ENCODE measurements around the gene EFNA4.

Gene EFNA4

DNA sequence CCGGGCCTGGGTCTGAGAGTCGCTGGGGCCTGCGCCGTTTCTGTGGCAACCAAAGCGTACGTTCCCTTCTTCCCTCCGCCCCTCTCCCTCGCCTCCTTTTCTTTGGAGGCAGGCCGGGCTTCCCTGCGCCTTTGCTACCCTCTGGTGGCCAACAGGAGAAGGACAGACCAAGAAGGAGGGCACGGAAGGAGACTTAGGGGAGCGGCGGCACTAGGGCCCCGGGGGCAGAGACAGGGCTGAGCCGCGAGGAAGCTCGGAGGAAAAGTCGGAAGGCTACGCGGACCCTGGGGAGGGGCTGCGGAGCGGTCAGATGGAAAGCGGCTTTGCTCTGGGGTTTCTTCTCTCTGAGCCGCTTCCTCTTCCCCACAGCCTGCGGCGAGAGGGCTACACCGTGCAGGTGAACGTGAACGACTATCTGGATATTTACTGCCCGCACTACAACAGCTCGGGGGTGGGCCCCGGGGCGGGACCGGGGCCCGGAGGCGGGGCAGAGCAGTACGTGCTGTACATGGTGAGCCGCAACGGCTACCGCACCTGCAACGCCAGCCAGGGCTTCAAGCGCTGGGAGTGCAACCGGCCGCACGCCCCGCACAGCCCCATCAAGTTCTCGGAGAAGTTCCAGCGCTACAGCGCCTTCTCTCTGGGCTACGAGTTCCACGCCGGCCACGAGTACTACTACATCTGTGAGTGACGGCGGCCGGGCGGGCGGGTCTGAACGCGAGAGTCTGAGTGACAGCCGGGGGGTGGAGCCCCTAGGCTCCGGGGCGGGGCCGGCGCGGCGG, 21.4 kb downstream of the EFNA4 start (continued):
- no peak for TF ChIP-seq ZNF626 (tag by site-specific recombination; IDR thresholded peaks at IDR 0.05)
- no peak for TF ChIP-seq ZNF473 (tag by site-specific recombination; IDR thresholded peaks at IDR 0.05)
- TF ChIP-seq FEZF1 (tag by site-specific recombination; IDR thresholded peaks at IDR 0.05) = peak; percentile 29; the same call in 1 of the 2 replicates
- no peak for TF ChIP-seq ZNF791 (tag by site-specific recombination; IDR thresholded peaks at IDR 0.05)
- no peak for TF ChIP-seq ZNF335 (tag by site-specific recombination; conservative IDR thresholded peaks at IDR 0.05)
- TF ChIP-seq SP3 (tag by site-specific recombination; IDR thresholded peaks at IDR 0.05) = peak; percentile 82
- peak; percentile 74 for TF ChIP-seq ZNF341 (tag by site-specific recombination; IDR thresholded peaks at IDR 0.05; ENCODE audit: low read depth)
- no peak; the same call in 1 of the 2 replicates for TF ChIP-seq GLIS1 (tag by site-specific recombination; IDR thresholded peaks at IDR 0.05)
- peak; percentile 78; the same call in 1 of the 2 replicates for TF ChIP-seq KLF7 (tag by site-specific recombination; IDR thresholded peaks at IDR 0.05; ENCODE audit: borderline replicate concordance)
- no peak for TF ChIP-seq ZNF354C (tag by site-specific recombination; IDR thresholded peaks at IDR 0.05; ENCODE audit: borderline replicate concordance, low read depth)
- no peak for TF ChIP-seq GFI1B (tag by site-specific recombination; IDR thresholded peaks at IDR 0.05)
- peak; percentile 78 for TF ChIP-seq KLF10 (tag by site-specific recombination; IDR thresholded peaks at IDR 0.05)
- peak; percentile 60; the same call in 1 of the 2 replicates for TF ChIP-seq ZNF184 (tag by site-specific recombination; IDR thresholded peaks at IDR 0.05)
- peak; percentile 71; the same call in 1 of the 2 replicates for TF ChIP-seq ZNF501 (tag by site-specific recombination; IDR thresholded peaks at IDR 0.05)
- no peak for TF ChIP-seq ZNF48 (tag by site-specific recombination; IDR thresholded peaks at IDR 0.05)
- TF ChIP-seq ZNF529 (tag by site-specific recombination; IDR thresholded peaks at IDR 0.05; ENCODE audit: insufficient replicate concordance) = no peak
- peak; percentile 95 for TF ChIP-seq KLF8 (tag by site-specific recombination; IDR thresholded peaks at IDR 0.05)
- TF ChIP-seq, protein P1, sequence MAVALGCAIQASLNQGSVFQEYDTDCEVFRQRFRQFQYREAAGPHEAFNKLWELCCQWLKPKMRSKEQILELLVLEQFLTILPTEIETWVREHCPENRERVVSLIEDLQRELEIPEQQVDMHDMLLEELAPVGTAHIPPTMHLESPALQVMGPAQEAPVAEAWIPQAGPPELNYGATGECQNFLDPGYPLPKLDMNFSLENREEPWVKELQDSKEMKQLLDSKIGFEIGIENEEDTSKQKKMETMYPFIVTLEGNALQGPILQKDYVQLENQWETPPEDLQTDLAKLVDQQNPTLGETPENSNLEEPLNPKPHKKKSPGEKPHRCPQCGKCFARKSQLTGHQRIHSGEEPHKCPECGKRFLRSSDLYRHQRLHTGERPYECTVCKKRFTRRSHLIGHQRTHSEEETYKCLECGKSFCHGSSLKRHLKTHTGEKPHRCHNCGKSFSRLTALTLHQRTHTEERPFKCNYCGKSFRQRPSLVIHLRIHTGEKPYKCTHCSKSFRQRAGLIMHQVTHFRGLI (tag by site-specific recombination; IDR thresholded peaks at IDR 0.05) = peak; percentile 19; the same call in 1 of the 2 replicates
- no peak for TF ChIP-seq ZNF19 (tag by site-specific recombination; IDR thresholded peaks at IDR 0.05; ENCODE audit: low read depth)
- TF ChIP-seq ZXDB (tag by site-specific recombination; IDR thresholded peaks at IDR 0.05) = peak; percentile 78
- TF ChIP-seq MEIS1 (CRISPR knock-in tag; IDR thresholded peaks at IDR 0.05; ENCODE audit: borderline replicate concordance) = no peak
- TF ChIP-seq, protein P2, sequence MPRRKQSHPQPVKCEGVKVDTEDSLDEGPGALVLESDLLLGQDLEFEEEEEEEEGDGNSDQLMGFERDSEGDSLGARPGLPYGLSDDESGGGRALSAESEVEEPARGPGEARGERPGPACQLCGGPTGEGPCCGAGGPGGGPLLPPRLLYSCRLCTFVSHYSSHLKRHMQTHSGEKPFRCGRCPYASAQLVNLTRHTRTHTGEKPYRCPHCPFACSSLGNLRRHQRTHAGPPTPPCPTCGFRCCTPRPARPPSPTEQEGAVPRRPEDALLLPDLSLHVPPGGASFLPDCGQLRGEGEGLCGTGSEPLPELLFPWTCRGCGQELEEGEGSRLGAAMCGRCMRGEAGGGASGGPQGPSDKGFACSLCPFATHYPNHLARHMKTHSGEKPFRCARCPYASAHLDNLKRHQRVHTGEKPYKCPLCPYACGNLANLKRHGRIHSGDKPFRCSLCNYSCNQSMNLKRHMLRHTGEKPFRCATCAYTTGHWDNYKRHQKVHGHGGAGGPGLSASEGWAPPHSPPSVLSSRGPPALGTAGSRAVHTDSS (tag by site-specific recombination; IDR thresholded peaks at IDR 0.05) = no peak
- no peak for TF ChIP-seq ZNF843 (tag by site-specific recombination; IDR thresholded peaks at IDR 0.05)
- TF ChIP-seq ZNF747 (tag by site-specific recombination; IDR thresholded peaks at IDR 0.05) = no peak
- no peak for TF ChIP-seq ZNF549 (tag by site-specific recombination; IDR thresholded peaks at IDR 0.05)
- TF ChIP-seq ZFP41 (tag by site-specific recombination; IDR thresholded peaks at IDR 0.05; ENCODE audit: borderline replicate concordance) = no peak
- no peak for TF ChIP-seq ZNF302 (tag by site-specific recombination; IDR thresholded peaks at IDR 0.05; ENCODE audit: low read depth)
- TF ChIP-seq, protein P3, sequence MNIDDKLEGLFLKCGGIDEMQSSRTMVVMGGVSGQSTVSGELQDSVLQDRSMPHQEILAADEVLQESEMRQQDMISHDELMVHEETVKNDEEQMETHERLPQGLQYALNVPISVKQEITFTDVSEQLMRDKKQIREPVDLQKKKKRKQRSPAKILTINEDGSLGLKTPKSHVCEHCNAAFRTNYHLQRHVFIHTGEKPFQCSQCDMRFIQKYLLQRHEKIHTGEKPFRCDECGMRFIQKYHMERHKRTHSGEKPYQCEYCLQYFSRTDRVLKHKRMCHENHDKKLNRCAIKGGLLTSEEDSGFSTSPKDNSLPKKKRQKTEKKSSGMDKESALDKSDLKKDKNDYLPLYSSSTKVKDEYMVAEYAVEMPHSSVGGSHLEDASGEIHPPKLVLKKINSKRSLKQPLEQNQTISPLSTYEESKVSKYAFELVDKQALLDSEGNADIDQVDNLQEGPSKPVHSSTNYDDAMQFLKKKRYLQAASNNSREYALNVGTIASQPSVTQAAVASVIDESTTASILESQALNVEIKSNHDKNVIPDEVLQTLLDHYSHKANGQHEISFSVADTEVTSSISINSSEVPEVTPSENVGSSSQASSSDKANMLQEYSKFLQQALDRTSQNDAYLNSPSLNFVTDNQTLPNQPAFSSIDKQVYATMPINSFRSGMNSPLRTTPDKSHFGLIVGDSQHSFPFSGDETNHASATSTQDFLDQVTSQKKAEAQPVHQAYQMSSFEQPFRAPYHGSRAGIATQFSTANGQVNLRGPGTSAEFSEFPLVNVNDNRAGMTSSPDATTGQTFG (tag by site-specific recombination; IDR thresholded peaks at IDR 0.05; ENCODE audit: borderline replicate concordance) = no peak
- TF ChIP-seq KLF9 (tag by site-specific recombination; IDR thresholded peaks at IDR 0.05; ENCODE audit: low read depth) = peak; percentile 78
- no peak for TF ChIP-seq PRDM1 (tag by site-specific recombination; IDR thresholded peaks at IDR 0.05)
- TF ChIP-seq, protein P4, sequence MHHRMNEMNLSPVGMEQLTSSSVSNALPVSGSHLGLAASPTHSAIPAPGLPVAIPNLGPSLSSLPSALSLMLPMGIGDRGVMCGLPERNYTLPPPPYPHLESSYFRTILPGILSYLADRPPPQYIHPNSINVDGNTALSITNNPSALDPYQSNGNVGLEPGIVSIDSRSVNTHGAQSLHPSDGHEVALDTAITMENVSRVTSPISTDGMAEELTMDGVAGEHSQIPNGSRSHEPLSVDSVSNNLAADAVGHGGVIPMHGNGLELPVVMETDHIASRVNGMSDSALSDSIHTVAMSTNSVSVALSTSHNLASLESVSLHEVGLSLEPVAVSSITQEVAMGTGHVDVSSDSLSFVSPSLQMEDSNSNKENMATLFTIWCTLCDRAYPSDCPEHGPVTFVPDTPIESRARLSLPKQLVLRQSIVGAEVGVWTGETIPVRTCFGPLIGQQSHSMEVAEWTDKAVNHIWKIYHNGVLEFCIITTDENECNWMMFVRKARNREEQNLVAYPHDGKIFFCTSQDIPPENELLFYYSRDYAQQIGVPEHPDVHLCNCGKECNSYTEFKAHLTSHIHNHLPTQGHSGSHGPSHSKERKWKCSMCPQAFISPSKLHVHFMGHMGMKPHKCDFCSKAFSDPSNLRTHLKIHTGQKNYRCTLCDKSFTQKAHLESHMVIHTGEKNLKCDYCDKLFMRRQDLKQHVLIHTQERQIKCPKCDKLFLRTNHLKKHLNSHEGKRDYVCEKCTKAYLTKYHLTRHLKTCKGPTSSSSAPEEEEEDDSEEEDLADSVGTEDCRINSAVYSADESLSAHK (tag by site-specific recombination; IDR thresholded peaks at IDR 0.05) = peak; percentile 53; the same call in 1 of the 2 replicates
- no peak for TF ChIP-seq SETDB1 (IDR thresholded peaks at IDR 0.05; ENCODE audit: insufficient read length, low read length)
